GM12878 (cell line): ENCODE data around the gene TRIM38. TPM values are rescaled to one million over a fixed set of nuclear protein-coding genes. Genes with fewer than 3 reads are reported as not detected.

Experiments
- ASH2L ChIP-seq: fragments of 300-600, 200-600 bp; sonication (generic); IDR thresholded peaks from 2 replicates; pipeline ENCODE4 v1.6.1; 2017; ENCODE audit warnings: low read depth, mild to moderate bottlenecking, borderline replicate concordance
- CBX5 ChIP-seq: sonication (generic); IDR thresholded peaks from 2 replicates; pipeline ENCODE4 v1.6.1; 2016; ENCODE audit warnings: low read depth, moderate library complexity, mild to moderate bottlenecking, inconsistent platforms
- CREM ChIP-seq: IDR thresholded peaks from 2 replicates; pipeline ENCODE4 v1.6.1; 2014; ENCODE audit warnings: antibody characterized with exemption, low read depth
- IRF4 ChIP-seq: IDR thresholded peaks from 2 replicates; pipeline ENCODE4 v1.6.1; 2011; ENCODE audit warnings: low read depth, low read length
- NFIC ChIP-seq: IDR thresholded peaks from 2 replicates; pipeline ENCODE4 v1.6.1; 2012; ENCODE audit warnings: low read depth, mild to moderate bottlenecking, inconsistent platforms, low read length, moderate library complexity
- NR2C2 ChIP-seq: IDR thresholded peaks from 2 replicates; pipeline ENCODE4 v1.6.1; 2011; ENCODE audit warnings: borderline replicate concordance, low read depth; ENCODE audit not compliant: control insufficient read depth, insufficient read length
- PBX3 ChIP-seq: IDR thresholded peaks from 2 replicates; pipeline ENCODE4 v1.6.1; 2011; ENCODE audit warnings: mild to moderate bottlenecking, low read depth, low read length, moderate library complexity; ENCODE audit not compliant: insufficient replicate concordance
- PRDM15 ChIP-seq: fragments of 450-650 bp; formaldehyde crosslinking; IDR thresholded peaks from 2 replicates; pipeline ENCODE4 v1.4.0; 2020; ENCODE audit warnings: mild to moderate bottlenecking, moderate library complexity
- SMAD1 ChIP-seq: fragments of 450-650 bp; IDR thresholded peaks from 2 replicates; pipeline ENCODE4 v1.6.1; 2018; ENCODE audit warnings: mild to moderate bottlenecking, low read depth; ENCODE audit not compliant: partially characterized antibody
- SREBF2 ChIP-seq: IDR thresholded peaks from 2 replicates; pipeline ENCODE4 v1.6.1; 2012; ENCODE audit warnings: mild to moderate bottlenecking, low read length
- STAT1 ChIP-seq: fragments of 450-650 bp; conservative IDR thresholded peaks from 2 replicates; pipeline ENCODE4 v1.6.1; 2014; ENCODE audit warnings: antibody characterized with exemption, mild to moderate bottlenecking
- ZBTB33 ChIP-seq: fragments of 450-650 bp; IDR thresholded peaks from 2 replicates; pipeline ENCODE4 v1.6.1; 2017; ENCODE audit warnings: mild to moderate bottlenecking
- ZNF274 ChIP-seq: IDR thresholded peaks from one replicate; pipeline ENCODE4 v1.8.0; 2011; ENCODE audit not compliant: insufficient read length, insufficient read depth
- ZNF622 ChIP-seq: fragments of 450-650 bp; IDR thresholded peaks from 2 replicates; pipeline ENCODE4 v1.6.1; 2017; ENCODE audit warnings: mild to moderate bottlenecking, inconsistent platforms
- polyA plus RNA-seq, 11 experiments: library from polyadenylated mRNA; depleted of rRNA in 4 of 11; unstranded in 6 of 11; stranded (reverse) in 5 of 11; fragments of >200 nt; fragmentation: Nextera tagmentation in 4 of 11; fragmentation: Illumina TruSeq in 1 of 11; extraction: Ambion mirVana in 4 of 11; extraction: Trizol in 1 of 11; gene quantifications; 1 replicate in 1 of 11; 2 replicates in 10 of 11; pipeline versions ENCODE4 v1.2.1 to v1.2.3, GENCODE V29; 2011 to 2016; ENCODE audit warnings: inconsistent platforms in 2 of 11, missing spikeins in 2 of 11, low read depth in 1 of 11
- total RNA-seq, 4 experiments: library from RNA; depleted of rRNA in 3 of 4; stranded (reverse); fragments of >200 nt in 3 of 4; fragmentation: Illumina TruSeq in 1 of 4; extraction: Trizol in 1 of 4; gene quantifications; 2 replicates each; pipeline versions ENCODE4 v1.2.1 to v1.2.3, GENCODE V29; 2013 to 2021
- TF ChIP-seq, protein P1 (sequence below): fragments of 450-650 bp; formaldehyde crosslinking; IDR thresholded peaks from 2 replicates; pipeline ENCODE4 v1.4.0; 2022; ENCODE audit warnings: mild to moderate bottlenecking, moderate library complexity
- TF ChIP-seq, protein P2 (sequence below): fragments of 450-650 bp; IDR thresholded peaks from 2 replicates; pipeline ENCODE4 v1.6.1; 2017; ENCODE audit warnings: mild to moderate bottlenecking, low read depth, inconsistent platforms; ENCODE audit not compliant: poor library complexity, severe bottlenecking

Gene TRIM38
- total and polyA plus RNA-seq, 10 of the 15 experiments (the other 5 are each of a cell fraction or from before 2014, with no cell fraction given) = 4.5 to 14.7 (median 11.1) TPM

- TF ChIP-seq CREM = no peak; the same call in 1 of the 2 replicates
- no peak for TF ChIP-seq SREBF2
- TF ChIP-seq ASH2L = no peak
- no peak for TF ChIP-seq PBX3
- TF ChIP-seq IRF4 = peak; percentile 70; the same call in 1 of the 2 replicates
- no peak for TF ChIP-seq STAT1
- peak; percentile 25 for TF ChIP-seq SMAD1
- no peak for TF ChIP-seq PRDM15 (CRISPR knock-in tag)
- no peak for TF ChIP-seq ZNF274
- TF ChIP-seq NR2C2 = no peak
- TF ChIP-seq ZBTB33 = no peak
- peak; percentile 76 for TF ChIP-seq NFIC
- TF ChIP-seq, protein P1, sequence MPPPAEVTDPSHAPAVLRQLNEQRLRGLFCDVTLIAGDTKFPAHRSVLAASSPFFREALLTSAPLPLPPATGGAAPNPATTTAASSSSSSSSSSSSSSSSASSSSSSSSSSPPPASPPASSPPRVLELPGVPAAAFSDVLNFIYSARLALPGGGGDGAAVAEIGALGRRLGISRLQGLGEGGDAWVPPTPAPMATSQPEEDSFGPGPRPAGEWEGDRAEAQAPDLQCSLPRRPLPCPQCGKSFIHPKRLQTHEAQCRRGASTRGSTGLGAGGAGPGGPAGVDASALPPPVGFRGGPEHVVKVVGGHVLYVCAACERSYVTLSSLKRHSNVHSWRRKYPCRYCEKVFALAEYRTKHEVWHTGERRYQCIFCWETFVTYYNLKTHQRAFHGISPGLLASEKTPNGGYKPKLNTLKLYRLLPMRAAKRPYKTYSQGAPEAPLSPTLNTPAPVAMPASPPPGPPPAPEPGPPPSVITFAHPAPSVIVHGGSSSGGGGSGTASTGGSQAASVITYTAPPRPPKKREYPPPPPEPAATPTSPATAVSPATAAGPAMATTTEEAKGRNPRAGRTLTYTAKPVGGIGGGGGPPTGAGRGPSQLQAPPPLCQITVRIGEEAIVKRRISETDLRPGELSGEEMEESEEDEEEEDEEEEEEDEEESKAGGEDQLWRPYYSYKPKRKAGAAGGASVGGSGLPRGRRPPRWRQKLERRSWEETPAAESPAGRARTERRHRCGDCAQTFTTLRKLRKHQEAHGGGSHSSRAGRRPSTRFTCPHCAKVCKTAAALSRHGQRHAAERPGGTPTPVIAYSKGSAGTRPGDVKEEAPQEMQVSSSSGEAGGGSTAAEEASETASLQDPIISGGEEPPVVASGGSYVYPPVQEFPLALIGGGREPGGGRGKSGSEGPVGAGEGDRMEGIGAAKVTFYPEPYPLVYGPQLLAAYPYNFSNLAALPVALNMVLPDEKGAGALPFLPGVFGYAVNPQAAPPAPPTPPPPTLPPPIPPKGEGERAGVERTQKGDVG = no peak
- TF ChIP-seq ZNF622 = no peak
- TF ChIP-seq, protein P2, sequence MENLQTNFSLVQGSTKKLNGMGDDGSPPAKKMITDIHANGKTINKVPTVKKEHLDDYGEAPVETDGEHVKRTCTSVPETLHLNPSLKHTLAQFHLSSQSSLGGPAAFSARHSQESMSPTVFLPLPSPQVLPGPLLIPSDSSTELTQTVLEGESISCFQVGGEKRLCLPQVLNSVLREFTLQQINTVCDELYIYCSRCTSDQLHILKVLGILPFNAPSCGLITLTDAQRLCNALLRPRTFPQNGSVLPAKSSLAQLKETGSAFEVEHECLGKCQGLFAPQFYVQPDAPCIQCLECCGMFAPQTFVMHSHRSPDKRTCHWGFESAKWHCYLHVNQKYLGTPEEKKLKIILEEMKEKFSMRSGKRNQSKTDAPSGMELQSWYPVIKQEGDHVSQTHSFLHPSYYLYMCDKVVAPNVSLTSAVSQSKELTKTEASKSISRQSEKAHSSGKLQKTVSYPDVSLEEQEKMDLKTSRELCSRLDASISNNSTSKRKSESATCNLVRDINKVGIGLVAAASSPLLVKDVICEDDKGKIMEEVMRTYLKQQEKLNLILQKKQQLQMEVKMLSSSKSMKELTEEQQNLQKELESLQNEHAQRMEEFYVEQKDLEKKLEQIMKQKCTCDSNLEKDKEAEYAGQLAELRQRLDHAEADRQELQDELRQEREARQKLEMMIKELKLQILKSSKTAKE = peak; percentile 70
- no peak for TF ChIP-seq CBX5
Observed at GRCh38 chr6:25962149-25963127, at the start of gene TRIM38 (continued).
